HEK293 (cell line): ENCODE data around the gene LYZL1.

Experiments used
- ZBTB8A ChIP-seq: fragments of 450-650 bp; formaldehyde crosslinking; IDR thresholded peaks from 2 replicates; pipeline ENCODE4 v1.5.1; 2016; ENCODE audit warnings: missing biosample characterization, missing genetic modification characterization
- ZNF558 ChIP-seq: fragments of 450-650 bp; formaldehyde crosslinking; IDR thresholded peaks from 2 replicates; pipeline ENCODE4 v1.5.1; 2016; ENCODE audit warnings: missing biosample characterization, missing genetic modification characterization
- TF ChIP-seq, protein P1 (sequence below): fragments of 450-650 bp; formaldehyde crosslinking; IDR thresholded peaks from 2 replicates; pipeline ENCODE4 v1.5.1; 2016; ENCODE audit warnings: missing biosample characterization, missing genetic modification characterization
- TF ChIP-seq, protein P2 (sequence below): fragments of 450-650 bp; formaldehyde crosslinking; IDR thresholded peaks from 2 replicates; pipeline ENCODE4 v1.5.1; 2016; ENCODE audit warnings: missing biosample characterization, missing genetic modification characterization

DNA sequence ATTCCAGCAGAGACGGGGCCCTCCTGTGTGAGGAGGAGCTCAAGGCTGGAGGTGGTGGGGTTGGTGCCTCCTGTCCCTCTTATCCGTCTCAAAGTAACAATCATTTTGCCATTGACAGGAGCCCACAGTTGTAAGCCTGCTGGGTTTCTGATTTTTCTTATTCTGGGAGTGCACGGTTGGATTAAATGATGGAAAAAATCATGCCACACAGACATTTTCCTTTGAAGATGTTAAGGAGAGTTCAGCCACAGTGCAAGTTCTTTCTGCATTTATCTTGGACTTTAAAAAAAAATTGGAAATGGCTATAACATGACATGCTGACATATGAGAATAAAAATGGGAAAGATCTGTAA, 8.4 kb upstream of the LYZL1 start:
- TF ChIP-seq, protein P1, sequence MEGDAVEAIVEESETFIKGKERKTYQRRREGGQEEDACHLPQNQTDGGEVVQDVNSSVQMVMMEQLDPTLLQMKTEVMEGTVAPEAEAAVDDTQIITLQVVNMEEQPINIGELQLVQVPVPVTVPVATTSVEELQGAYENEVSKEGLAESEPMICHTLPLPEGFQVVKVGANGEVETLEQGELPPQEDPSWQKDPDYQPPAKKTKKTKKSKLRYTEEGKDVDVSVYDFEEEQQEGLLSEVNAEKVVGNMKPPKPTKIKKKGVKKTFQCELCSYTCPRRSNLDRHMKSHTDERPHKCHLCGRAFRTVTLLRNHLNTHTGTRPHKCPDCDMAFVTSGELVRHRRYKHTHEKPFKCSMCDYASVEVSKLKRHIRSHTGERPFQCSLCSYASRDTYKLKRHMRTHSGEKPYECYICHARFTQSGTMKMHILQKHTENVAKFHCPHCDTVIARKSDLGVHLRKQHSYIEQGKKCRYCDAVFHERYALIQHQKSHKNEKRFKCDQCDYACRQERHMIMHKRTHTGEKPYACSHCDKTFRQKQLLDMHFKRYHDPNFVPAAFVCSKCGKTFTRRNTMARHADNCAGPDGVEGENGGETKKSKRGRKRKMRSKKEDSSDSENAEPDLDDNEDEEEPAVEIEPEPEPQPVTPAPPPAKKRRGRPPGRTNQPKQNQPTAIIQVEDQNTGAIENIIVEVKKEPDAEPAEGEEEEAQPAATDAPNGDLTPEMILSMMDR (tag by site-specific recombination), result no peak
- TF ChIP-seq ZBTB8A (tag by site-specific recombination) (no peak), ZNF558 (tag by site-specific recombination) (no peak)
- TF ChIP-seq, protein P2, sequence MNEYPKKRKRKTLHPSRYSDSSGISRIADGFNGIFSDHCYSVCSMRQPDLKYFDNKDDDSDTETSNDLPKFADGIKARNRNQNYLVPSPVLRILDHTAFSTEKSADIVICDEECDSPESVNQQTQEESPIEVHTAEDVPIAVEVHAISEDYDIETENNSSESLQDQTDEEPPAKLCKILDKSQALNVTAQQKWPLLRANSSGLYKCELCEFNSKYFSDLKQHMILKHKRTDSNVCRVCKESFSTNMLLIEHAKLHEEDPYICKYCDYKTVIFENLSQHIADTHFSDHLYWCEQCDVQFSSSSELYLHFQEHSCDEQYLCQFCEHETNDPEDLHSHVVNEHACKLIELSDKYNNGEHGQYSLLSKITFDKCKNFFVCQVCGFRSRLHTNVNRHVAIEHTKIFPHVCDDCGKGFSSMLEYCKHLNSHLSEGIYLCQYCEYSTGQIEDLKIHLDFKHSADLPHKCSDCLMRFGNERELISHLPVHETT (tag by site-specific recombination), result no peak
